Kasumi-1 (cell line): Measurements from ENCODE around the gene CERS3.

Experiments
- DNase-seq, 2 experiments: peaks; one replicate each; lab custom pipeline; 2025; lab: John Stamatoyannopoulos, UW

Gene CERS3

GRCh38 chr15:100383302-100384107 is 145.2 kb downstream of the CERS3 start:
- DNase-seq, result peak; percentile 51 to 60

- no peak for DNase-seq
Measured at GRCh38 chr15:100373942-100374341, 154.8 kb downstream of the CERS3 start.

- no peak for DNase-seq
Measured at GRCh38 chr15:100373120-100373896, 155.4 kb downstream of the CERS3 start.

GRCh38 chr15:100372739-100373119 is 156.0 kb downstream of the CERS3 start:
- no peak for DNase-seq

GRCh38 chr15:100355342-100355741 is 173.4 kb downstream of the CERS3 start:
- DNase-seq, result no peak

- DNase-seq, result peak; percentile 29 to 47
Measured at GRCh38 chr15:100353449-100353848, 175.3 kb downstream of the CERS3 start.

- DNase-seq, result no peak
Measured at GRCh38 chr15:100350434-100351226, 178.1 kb downstream of the CERS3 start.
